ENCODE results near the gene NRG3. TPM values are rescaled to one million over a fixed set of nuclear protein-coding genes. Genes with fewer than 3 reads are reported as not detected.

NRG3 gene
- total and polyA plus RNA-seq, 2 of the 4 experiments (the other 2 are of a cell fraction), result not detected

- Histone ChIP-seq H3K36me3 (ENCODE audit: control insufficient read depth, insufficient read depth, low read length) (no peaks in the 10 kb centered on the region), H3K4ac (ENCODE audit: low read depth, low read length) (no peak overlapping the region), H3K79me1 (ENCODE audit: low read depth in 1 of 2, low read length in 2 of 2) (no peaks in the 10 kb centered on the region), H4K5ac (ENCODE audit: low read depth, low read length) (no peak overlapping the region), H2AK9ac (replicated peaks; ENCODE audit: low read depth, low read length, poor library complexity) (no peak overlapping the region), H3K4me2 (ENCODE audit: low read depth, low read length) (no peak overlapping the region), H3K9ac (ENCODE audit: low read depth, low read length) (no peak overlapping the region), H4K8ac (ENCODE audit: low read depth in 2 of 2, low read length in 2 of 2) (no peak overlapping the region), H2AFZ (replicated peaks; ENCODE audit: low read length, poor library complexity) (no peak overlapping the region), H3K18ac (ENCODE audit: low read depth, low read length) (no peak overlapping the region), H2BK15ac (ENCODE audit: low read depth, low read length) (no peak overlapping the region), H2BK20ac (ENCODE audit: low read depth, low read length) (no peak overlapping the region), H2BK5ac (ENCODE audit: low read depth, low read length, poor library complexity, severe bottlenecking) (no peak overlapping the region), H2BK120ac (ENCODE audit: low read depth, low read length) (no peak overlapping the region), H3K4me3 (ENCODE audit: insufficient read depth, low read depth, low read length) (no peak overlapping the region), H3K27ac (ENCODE audit: insufficient read depth, low read length) (no peak overlapping the region), H3K14ac (replicated peaks; ENCODE audit: low read depth, low read length) (no peak overlapping the region), H3K9me3 (ENCODE audit: control insufficient read depth, insufficient read depth, low read length) (peaks cover 7% of the 10 kb centered on the region), H3K27me3 (ENCODE audit: control insufficient read depth, insufficient read depth, low read length) (no peaks in the 10 kb centered on the region), H3K9me1 (ENCODE audit: insufficient read depth, low read length) (no peaks in the 10 kb centered on the region), H4K91ac (ENCODE audit: insufficient read depth, low read depth, low read length) (no peak overlapping the region), H3K4me1 (ENCODE audit: control insufficient read depth, insufficient read depth, low read length) (no peaks in the 10 kb centered on the region), H4K20me1 (ENCODE audit: insufficient read depth, low read length) (no peaks in the 10 kb centered on the region), H2AK5ac (ENCODE audit: low read depth, low read length) (no peak overlapping the region), H3K56ac (ENCODE audit: extremely low read depth, insufficient read depth, low read length) (no peak overlapping the region), H3K23ac (ENCODE audit: low read depth, low read length) (no peak overlapping the region)
- no TSS peak for BruUV-seq (replicated peaks)
- no CpG with 5 or more reads among the region's 1 CpG for WGBS, 2 experiments (ENCODE audit: extremely low coverage in 2 of 2, insufficient read length in 1 of 2)
- TF ChIP-seq BHLHE40 (IDR thresholded peaks at IDR 0.05; ENCODE audit: low read depth, low read length) (no peak), ELK1 (IDR thresholded peaks at IDR 0.05; ENCODE audit: borderline replicate concordance, low read depth, low read length) (no peak), POLR2A (IDR thresholded peaks at IDR 0.05; ENCODE audit: low read depth, low read length) (no peak), MXI1 (IDR thresholded peaks at IDR 0.05; ENCODE audit: borderline replicate concordance, low read depth, low read length) (no peak), CTCF (conservative IDR thresholded peaks at IDR 0.05; ENCODE audit: low read depth, low read length) (no peak), CEBPB (IDR thresholded peaks at IDR 0.05; ENCODE audit: low read depth, low read length) (peak; percentile 69)
- dilution Hi-C loops (cut with HindIII; ENCODE audit: low sequenced_read_pairs, unreplicated experiment), result no loop called here
- in situ Hi-C loops (cut with MboI; ENCODE audit: low sequenced_read_pairs), result no loop called here
- DNase-seq, result no peak
- intact Hi-C loops (cut with micrococcal nuclease), result no loop called here
- POLR2A ChIA-PET (ENCODE audit: unreplicated experiment), result no interaction called here
- CTCF ChIA-PET, result no interaction called here
- ATAC-seq (ENCODE audit: low read depth), result no peak
These were observed 43.8 kb downstream of the NRG3 start for GRCh38 chr10:81918766-81919165.

All from IMR-90 (cell line).